Activated naive CD4-positive, alpha-beta T cell treated with anti-CD3 and anti-CD28 coated beads, Interleukin-2, amount 50 U/mL, for 72 hours (primary cell): ENCODE measurements around the gene SLC17A9. TPM values are rescaled to one million over a fixed set of nuclear protein-coding genes. Genes with fewer than 3 reads are reported as not detected.

ENCODE experiments used
- ATAC-seq, 2 donors: fragments of 150-1000 bp; cut with Tn5 transposase; 2 replicates each; pipeline ENCODE4 v1.10.0; 2021; ENCODE audit warnings: mild to moderate bottlenecking in 2 of 2, moderate library complexity in 2 of 2
- DNase-seq, 2 donors: peaks; one replicate each; pipeline ENCODE4 v3.0.0; 2021 to 2022; ENCODE audit warnings: low spot score in 2 of 2
- H3K27ac Mint-ChIP-seq, 2 donors: one replicate each; pipeline ENCODE4 v1.8.0; 2022; ENCODE audit warnings: mild to moderate bottlenecking in 2 of 2, mixed read lengths in 2 of 2
- H3K36me3 Mint-ChIP-seq, 2 donors: one replicate each; pipeline ENCODE4 v1.8.0; 2022; ENCODE audit warnings: mixed read lengths in 2 of 2
- H3K9me3 Mint-ChIP-seq, 2 donors: one replicate each; pipeline ENCODE4 v1.8.0; 2022; ENCODE audit warnings: mixed read lengths in 2 of 2
- total RNA-seq, 2 donors: library from RNA; stranded (reverse); gene quantifications; one replicate each; pipeline ENCODE4 v1.2.3, GENCODE V29; 2022

The SLC17A9 gene
- total RNA-seq, 2 donors from 2014 or later = 17.5 to 22.0 TPM

DNA sequence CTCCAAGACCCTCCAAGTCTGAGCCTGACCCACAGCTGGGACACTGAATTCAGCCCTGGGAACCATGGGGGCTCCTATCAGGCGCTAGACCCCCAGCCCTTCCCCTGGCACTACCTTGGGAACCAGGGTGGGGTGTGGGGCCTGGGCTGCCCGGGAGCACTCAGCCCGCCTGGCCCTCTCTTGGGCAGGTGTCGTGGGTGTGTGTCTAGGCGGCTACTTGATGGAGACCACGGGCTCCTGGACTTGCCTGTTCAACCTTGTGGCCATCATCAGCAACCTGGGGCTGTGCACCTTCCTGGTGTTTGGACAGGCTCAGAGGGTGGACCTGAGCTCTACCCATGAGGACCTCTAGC lies 14.6 kb downstream of the SLC17A9 start:
- H3K27ac Mint-ChIP-seq = no peak overlapping the region
- H3K9me3 Mint-ChIP-seq = no peaks in the 10 kb centered on the region
- ATAC-seq (no peak), DNase-seq (no peak)
- H3K36me3 Mint-ChIP-seq = no peaks in the 10 kb centered on the region

DNA sequence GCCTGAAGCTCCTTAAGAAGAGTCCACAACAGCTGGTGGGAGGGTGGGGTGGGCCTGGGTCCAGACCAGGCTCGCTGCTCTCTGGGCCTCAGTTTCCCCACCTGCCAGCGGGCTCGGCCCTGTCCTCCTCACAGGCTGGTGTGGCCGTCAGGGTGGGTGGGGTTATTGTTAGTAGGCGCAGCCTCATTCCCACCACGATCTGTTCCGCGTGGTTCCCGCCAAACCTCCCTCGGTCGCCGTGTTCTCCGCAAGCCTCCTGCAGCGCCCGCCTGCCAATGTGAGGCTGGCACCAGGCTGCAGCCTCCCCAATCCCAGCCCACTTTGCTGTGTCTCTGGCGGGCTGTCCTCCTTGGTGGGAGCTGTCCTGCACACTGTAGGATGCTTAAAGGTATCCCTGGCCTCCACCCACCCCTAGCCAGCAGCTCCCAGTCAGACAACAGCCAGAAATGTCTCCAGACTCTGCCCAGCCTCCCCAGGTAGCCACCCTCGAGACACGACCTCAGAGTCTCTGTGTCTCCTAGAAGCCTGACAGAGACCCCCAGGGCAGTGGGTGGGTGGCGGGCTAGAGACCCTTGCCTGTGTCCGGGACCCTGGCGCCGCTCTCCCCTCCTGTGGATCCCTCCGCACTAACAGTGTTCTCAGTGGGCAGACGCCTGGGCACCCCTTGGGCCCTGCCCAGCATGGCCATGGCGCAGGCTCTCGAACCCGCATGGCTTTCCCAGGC lies 15.3 kb downstream of the SLC17A9 start:
- ATAC-seq (no peak), DNase-seq (no peak)
- Mint-ChIP-seq H3K36me3 (no peaks in the 10 kb centered on the region), H3K27ac (no peak overlapping the region), H3K9me3 (no peaks in the 10 kb centered on the region)

DNA sequence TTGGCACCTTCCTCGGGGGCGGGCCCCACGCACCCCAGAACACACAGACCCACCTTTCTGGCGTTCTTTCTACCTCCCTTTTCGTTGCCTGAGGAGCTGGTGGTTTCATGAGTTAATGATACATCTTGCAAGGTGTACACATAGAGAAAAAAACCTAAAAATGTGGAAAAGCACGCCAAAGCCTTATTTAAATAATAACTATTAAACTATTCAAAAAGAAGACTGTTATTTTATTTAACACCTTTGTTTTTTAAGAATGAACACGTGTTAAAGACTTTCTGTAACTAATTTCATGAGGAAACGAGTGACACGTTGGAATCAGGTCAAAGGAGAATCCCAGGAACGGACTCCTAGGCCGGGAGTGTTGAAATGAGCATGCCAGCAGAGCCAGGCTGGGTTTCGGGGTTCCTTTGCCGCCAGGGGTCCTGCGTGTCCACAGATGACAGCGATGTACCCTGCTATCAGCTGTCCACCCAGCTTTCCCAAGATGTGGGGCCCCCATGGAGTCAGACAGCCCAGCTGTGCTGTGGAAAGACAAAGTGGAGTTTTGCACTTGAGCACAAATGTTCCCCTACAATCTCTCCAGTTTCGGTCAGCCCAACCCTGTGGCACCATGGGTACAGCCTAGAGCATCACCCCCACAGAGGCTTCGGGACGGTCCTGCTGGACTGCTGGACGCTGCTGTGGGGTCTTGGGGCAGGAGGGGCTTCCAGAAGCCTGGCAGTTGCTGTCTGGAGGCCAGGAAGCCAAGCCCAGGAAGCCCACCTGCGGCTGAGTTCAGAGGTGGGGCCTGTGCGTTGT lies 16.1 kb downstream of the SLC17A9 start:
- Mint-ChIP-seq H3K27ac (no peak overlapping the region), H3K9me3 (no peaks in the 10 kb centered on the region), H3K36me3 (no peaks in the 10 kb centered on the region)
- no peak for ATAC-seq
- no peak for DNase-seq

DNA sequence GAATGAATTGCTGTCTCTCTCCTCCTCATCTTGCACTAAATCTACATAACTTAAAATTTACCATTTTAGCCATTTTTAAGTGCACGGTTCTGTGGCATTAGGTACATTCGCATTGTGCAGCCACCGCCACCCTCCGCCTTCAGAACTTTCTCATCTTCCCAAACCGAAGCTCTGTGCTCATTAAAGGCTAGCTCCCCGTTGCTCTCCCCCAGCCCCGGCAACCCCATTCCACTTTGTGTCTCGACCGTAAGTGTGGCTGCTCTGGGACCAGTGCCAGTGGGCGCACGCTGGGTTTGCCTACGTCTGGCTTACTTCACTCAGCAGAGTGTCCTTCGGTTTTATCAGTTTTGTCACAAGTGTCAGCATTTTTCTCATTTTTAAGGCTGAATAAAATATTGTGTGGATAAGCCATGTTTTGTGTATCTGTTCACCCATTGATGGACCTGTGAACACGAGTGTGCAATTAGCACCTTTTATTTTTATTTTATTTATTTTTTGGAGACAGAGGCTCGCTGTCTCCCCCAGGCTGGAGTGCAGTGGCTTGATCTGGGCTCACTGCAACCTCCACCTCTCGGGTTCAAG lies 16.8 kb downstream of the SLC17A9 start:
- ATAC-seq (no peak), DNase-seq (no peak)
- no peaks in the 10 kb centered on the region for H3K9me3 Mint-ChIP-seq
- peak overlapping the region in 1 of 2 donors; percentile 30 for H3K27ac Mint-ChIP-seq
- H3K36me3 Mint-ChIP-seq = no peaks in the 10 kb centered on the region

DNA sequence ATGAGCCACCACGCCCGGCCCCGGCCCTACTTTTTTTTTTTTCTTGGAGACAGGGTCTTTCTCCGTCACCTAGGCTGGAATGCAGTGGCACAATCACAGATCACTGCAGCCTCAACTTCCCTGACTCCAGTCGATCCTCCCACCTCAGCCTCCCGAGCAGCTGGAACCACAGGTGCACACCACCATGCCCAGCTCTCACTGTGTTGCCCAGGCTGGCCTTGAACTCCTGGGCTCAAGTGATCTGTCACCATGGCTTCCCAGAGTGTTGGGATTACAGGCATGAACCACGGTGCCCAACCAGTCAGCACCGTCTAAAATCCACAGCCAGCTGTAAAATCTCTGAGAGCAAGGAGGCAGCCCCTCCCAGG lies 17.4 kb downstream of the SLC17A9 start:
- DNase-seq (no peak), ATAC-seq (no peak)
- no peaks in the 10 kb centered on the region for H3K9me3 Mint-ChIP-seq
- H3K36me3 Mint-ChIP-seq = no peaks in the 10 kb centered on the region
- H3K27ac Mint-ChIP-seq = no peak overlapping the region

DNA sequence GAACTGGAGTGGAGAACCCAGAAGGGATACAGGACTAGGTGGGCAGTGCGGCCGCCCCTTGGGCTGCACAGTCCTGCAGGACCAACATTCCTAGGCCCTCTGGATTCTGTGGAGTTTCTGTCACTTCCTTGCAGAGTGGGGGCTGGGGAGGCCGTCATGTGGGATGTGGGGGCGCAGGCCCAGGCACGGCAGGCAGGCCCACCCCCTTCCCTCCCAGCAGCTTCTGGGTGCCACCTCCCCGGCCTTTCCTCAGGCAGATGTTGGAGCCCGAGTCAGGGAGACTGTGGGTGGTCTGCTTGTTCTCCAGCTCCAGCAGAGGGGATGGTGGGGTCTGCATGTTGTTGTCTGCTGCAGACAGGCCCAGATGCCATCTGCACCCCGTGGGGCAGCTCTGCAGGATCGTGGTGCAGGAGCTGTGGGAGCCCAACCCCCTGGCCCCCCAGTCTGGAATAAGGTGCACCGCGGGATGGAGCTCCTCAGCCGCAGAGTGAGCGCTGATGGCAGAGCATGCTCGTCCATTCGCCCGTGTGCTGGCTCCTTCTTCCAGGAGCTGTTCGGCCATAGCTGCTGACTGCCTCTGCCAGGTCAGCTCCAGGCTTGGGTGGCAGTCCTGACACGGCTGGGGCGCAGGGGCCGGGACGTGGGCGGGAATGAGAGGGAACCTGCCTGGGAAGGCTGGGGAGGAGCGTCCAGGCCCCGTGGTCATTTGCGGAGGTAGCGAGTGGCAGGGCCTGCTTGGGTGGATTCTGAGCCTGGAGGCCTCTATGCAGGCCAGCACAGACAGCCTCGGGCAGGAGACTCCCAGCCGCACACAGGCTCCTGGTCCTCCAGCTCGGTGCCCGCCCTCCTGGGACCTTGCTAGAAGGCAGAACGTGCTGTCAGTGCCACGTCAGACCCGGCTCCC lies 18.1 kb downstream of the SLC17A9 start:
- H3K27ac Mint-ChIP-seq = no peak overlapping the region
- ATAC-seq (no peak), DNase-seq (no peak)
- no peaks in the 10 kb centered on the region for H3K9me3 Mint-ChIP-seq
- no peaks in the 10 kb centered on the region for H3K36me3 Mint-ChIP-seq

DNA sequence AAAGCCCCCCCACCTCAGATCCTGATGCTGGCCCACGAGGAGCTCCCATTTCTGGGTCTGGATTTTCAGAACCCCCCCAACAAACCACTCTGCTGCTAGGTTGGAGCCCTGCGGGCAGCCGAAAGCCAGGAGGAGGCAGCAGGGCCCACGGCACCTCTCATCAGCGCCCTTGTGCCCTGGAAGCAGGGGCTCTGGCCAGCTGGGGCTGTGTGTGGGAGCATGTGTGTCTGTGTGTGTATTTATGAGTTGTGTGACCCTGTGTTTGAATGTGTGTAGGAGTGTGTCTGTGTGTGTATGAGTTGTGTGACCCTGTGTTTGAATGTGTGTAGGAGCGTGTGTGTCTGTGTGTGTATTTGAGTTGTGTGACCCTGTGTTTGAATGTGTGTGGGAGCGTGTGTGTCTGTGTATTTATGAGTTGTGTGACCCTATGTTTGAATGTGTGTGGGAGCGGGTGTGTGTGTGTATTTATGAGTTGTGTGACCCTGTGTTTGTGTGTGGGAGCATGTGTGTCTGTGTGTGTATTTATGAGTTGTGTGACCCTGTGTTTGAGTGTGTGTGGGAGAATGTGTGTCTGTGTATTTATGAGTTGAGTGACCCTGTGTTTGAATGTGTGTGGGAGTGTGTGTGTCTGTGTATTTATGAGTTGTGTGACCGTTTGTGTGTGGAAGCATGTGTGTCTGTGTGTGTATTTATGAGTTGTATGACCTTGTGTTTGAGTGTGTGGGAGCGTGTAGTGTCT lies 18.9 kb downstream of the SLC17A9 start:
- no peak for ATAC-seq
- no peak for DNase-seq
- no peaks in the 10 kb centered on the region for H3K36me3 Mint-ChIP-seq
- H3K27ac Mint-ChIP-seq = no peak overlapping the region
- no peaks in the 10 kb centered on the region for H3K9me3 Mint-ChIP-seq

DNA sequence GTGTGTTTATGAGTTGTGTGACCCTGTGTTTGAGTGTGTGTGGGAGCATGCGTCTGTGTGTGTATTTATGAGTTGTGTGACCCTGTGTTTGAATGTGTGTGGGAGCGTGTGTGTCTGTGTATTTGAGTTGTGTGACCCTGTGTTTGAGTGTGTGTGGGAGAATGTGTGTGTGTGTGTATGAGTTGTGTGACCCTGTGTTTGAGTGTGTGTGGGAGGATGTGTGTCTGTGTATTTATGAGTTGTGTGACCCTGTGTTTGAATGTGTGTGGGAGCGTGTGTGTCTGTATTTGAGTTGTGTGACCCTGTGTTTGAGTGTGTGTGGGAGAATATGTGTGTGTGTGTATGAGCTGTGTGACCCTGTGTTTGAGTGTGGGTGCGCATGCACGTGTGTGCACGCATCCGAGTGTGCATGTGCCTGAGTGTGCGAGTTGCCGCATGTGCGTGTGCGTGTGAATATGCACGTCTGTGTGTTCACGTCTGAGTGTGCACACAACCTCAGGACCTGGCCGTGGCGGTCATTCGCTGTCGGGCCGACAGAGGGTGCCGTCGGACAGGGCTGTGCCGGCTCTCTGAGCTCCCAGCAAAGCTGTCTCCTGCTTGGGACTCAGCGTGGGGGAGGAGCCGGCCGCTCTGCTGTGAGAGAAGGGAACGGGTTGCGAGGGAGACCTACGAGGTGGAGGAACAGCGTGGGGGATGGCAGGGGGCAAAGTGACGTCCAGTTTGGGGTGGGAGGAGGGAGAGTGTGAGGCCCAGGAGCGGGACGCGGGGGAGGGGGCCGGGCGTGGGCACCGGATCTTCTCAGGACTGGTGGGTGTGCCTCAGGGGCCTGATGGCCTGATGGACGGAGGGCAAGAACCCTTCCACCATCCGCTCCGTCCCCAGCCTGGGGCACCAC lies 19.7 kb downstream of the SLC17A9 start:
- no peaks in the 10 kb centered on the region for H3K36me3 Mint-ChIP-seq
- ATAC-seq (peak; percentile 95 to 97), DNase-seq (peak; percentile 72 to 92)
- H3K9me3 Mint-ChIP-seq = no peaks in the 10 kb centered on the region
- H3K27ac Mint-ChIP-seq = no peak overlapping the region

DNA sequence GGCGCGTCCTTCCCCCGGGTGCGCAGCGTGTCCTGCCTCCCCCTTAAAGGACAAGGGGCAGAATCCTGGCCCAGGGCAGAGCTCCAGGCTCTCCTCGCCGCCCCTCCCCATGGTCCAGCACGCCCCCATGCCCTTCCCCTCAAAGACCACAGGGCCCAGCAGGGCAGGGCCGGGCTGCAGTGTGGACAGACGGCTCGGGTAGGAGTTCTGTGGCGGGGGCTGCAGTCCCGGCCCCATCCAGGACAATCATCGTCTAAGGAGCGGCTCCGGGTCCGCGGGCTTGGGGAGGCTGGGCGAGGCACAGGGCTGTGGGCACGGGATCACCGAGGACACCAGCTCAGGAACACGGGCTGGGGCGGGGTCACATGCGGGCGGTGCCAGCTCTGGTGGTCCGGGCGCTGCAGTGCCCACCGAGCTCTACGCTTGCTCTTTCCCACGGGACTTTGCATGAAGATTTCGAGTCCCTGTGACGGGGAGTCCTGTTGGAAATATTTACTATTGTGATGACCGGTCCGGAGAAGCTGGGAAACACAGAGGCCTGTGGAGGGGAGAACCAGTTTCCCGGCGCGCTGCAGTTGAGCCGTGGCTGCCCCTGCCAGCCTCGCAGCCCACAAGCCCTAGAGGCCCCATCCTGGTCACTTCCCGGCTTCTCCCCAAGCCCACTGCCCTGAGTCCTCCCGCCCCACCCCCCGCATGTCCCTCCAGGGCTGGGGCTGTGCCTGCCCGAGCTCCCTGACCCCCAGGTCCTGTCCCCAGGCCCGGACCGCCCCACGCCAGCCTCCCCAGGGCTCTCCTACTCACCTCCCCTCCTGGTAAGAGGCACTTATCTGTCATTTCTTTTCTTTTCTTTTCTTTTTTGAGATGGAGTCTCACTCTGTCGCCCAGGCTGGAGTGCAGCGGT lies 20.6 kb downstream of the SLC17A9 start:
- no peak for DNase-seq
- Mint-ChIP-seq H3K36me3 (no peaks in the 10 kb centered on the region), H3K27ac (no peak overlapping the region), H3K9me3 (no peaks in the 10 kb centered on the region)
- peak in 1 of 2 donors; percentile 5 for ATAC-seq

DNA sequence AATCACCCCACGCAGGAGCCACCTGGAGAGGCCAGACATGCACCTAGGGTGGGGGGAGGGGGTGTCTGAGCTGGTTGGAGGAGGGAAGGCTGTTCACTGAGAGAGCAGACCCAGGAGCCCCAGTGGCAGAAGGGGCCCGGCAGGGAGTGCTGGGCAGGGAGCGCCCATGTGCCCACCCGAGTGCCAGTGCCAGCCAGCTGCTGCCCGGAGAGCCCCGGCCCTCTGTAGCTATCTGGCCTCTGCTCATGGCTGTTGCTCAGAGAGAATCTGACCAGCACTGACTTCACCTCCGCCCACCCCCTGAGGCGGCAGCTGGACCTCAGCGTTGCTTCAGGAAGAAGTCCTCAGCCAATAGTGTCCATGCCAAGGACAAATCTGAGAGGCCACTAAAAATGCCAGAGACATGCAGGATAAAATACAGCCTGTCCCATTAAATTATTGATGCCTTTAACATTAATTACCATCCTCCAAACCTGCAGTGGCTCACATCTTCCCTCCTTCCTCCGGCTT lies 22.8 kb downstream of the SLC17A9 start:
- ATAC-seq = no peak
- no peaks in the 10 kb centered on the region for H3K9me3 Mint-ChIP-seq
- no peak overlapping the region for H3K27ac Mint-ChIP-seq
- no peaks in the 10 kb centered on the region for H3K36me3 Mint-ChIP-seq
- DNase-seq = no peak

DNA sequence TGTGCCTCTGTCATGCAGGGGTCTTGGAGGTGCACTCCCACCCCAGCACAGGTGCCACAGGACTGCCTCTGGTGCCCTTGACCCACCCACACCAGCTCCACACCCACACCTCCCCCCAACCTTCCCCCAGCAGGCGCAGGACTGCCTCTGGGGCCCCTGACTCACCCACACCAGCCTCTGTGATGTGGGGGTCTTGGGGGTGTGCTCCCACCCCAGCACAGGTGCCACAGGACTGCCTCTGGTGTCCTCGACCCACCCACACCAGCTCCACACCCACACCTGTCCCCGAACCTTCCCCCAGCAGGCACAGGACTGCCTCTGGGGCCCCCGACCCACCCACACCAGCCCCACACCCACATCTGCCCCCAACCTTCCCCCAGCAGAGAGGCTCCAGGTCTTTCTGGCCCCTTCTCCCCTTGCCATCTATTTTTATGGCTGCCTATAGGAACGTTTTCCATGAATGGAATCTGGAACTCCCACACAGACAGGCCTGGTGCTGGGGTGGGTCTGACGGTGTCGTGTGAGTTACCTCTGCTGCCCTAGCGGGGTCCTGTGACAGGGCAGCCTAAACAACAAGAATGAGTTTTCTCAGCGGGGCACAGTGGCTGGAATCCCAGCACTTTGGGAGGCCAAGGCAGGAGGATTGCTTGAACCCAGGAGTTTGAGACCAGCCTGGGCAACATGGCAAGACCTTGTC lies 23.5 kb downstream of the SLC17A9 start:
- no peaks in the 10 kb centered on the region for H3K9me3 Mint-ChIP-seq

DNA sequence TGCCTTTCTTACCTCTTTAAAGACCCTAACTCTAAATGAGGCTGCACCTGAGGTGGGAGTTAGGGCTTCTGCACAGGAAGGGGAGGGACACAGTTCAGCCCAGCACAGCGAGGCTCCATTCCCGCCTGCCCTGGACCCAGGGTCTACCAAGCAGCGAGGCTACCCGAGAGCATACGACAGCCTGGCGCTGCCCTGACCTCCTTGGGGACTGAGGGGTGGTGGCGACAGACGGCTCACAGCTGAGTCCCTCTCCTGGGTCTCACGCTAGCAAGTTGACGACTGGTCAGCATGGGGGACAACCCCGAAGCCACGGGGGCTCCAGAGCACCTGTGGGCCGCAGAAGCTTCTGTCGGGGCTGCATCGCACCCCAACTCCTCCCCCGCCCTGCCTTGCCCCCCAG lies 24.4 kb downstream of the SLC17A9 start:
- no peaks in the 10 kb centered on the region for H3K36me3 Mint-ChIP-seq
- ATAC-seq (no peak), DNase-seq (no peak)
- H3K9me3 Mint-ChIP-seq = no peaks in the 10 kb centered on the region
- H3K27ac Mint-ChIP-seq = no peak overlapping the region

More for the DNA sequence above, 23.5 kb downstream of the SLC17A9 start:
- ATAC-seq (no peak), DNase-seq (no peak)
- Mint-ChIP-seq H3K36me3 (no peaks in the 10 kb centered on the region), H3K27ac (no peak overlapping the region)

DNA sequence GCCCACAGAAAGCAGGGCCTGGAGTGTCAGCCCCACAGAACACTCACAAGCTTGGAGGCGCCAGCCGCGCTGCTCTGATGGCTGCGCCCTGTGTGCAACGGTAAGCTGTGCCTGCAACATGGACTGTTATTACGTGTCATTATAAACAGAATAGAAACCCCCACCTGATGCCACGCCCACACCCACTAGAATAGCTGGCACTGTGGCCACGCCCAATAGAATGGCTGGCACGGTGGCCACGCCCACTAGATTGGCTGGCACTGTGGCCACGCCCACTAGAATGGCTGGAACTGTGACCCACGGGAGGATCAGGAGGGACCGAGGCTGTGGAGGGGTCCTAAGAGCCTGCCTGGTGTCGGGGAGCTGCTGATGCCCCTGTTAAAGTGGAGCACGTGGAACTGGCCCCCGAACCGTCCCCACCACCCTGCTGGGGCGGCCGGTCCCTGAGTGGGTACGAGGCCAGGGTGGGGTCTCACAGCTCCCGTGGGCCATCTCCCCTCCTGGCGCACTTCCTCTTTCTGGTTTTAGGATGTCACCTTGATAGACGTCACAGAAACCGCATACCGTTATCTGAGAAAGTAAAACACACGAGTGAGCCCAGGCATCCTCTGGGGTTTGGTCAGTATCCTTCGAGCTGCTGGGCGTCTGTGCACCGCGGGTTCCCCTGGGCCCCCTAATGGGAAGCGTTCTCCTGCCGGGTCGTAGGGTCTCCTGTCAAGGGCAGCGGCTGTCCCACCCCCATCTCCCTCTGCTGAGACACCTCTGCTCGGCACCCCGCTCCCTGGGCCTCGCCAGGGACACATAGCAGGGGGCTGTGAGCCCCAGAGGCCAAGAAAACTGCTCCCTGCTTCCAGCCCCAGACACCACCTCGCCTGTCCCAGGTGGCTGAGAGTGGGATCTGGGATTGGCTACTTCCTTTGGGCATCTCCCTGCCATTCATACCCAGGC lies 25.4 kb downstream of the SLC17A9 start:
- Mint-ChIP-seq H3K36me3 (no peaks in the 10 kb centered on the region), H3K27ac (no peak overlapping the region), H3K9me3 (no peaks in the 10 kb centered on the region)
- ATAC-seq (peak; percentile 70 to 80), DNase-seq (peak in 1 of 2 donors; percentile 60)
